ENCODE results near the gene TNFRSF13B.
A peak's percentile ranks its signal among the peaks of the same experiment; 100 is the strongest.

TNFRSF13B gene

DNA sequence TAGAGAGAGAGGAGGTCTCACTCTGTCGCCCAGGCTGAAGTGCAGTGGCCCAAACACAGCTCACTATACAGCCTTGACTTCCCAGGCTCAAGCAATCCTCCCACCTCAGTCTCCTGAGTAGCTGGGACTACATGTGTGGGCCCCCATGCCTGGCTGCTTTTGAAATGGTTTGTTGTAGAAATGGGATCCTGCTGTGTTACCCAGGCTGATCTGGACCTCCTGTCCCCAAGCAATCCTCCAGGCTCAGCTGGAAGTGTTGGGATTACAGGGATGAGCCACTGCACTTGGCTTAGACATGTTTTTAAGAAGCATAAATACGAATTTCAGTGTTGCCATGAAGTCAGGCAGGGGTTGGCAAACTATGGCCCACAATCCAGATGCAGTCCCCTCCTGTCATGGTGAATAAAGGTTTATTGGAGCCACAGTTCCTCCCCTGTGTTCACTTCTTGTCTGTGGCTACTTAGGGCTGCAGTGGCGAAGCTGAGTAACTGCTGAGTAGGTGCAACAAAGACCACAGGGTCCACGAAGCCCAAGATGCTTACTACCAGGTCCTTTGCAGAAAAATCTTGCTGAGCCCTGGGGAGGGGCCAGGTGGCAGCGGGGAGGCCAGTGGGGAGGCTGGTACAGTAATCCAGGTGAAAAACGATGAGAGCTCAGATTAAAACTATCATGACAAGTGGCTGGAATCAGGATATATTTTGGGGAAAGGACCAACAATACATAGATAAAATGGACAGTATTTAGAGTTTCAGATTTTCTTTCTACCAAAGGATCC is 35.2 kb downstream of the TNFRSF13B start:
- no peak for DNase-seq

DNA sequence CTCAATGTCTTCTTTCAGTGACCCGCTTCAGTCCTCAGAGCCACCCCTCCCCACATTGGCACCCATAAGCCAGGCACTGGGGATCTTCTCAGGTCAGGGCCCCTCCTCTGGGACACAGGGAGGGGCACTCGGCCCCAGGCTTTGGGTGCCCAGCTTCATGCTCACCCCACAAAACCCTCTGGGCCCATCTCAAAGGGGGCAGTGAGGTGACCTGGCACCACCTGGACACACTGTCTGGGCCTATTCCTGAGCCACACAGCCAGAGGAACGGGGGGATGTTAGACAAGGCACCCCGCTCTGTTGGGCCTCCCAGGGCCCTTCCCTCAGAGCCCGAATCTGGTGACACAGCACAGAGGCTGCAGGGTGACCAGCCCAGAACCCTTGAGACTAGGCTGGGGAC is 36.1 kb downstream of the TNFRSF13B start:
- DNase-seq: no peak

- DNase-seq: no peak
Observed at GRCh38 chr17:16935241-16935663, 36.7 kb downstream of the TNFRSF13B start.

GRCh38 chr17:16934836-16935235 is 37.1 kb downstream of the TNFRSF13B start:
- no peak for DNase-seq

- DNase-seq: no peak
Observed at GRCh38 chr17:16934133-16934795, 37.7 kb downstream of the TNFRSF13B start.

GRCh38 chr17:16933317-16934132 is 38.4 kb downstream of the TNFRSF13B start:
- no peak for DNase-seq

GRCh38 chr17:16932611-16933010 is 39.3 kb downstream of the TNFRSF13B start:
- DNase-seq: no peak

DNA sequence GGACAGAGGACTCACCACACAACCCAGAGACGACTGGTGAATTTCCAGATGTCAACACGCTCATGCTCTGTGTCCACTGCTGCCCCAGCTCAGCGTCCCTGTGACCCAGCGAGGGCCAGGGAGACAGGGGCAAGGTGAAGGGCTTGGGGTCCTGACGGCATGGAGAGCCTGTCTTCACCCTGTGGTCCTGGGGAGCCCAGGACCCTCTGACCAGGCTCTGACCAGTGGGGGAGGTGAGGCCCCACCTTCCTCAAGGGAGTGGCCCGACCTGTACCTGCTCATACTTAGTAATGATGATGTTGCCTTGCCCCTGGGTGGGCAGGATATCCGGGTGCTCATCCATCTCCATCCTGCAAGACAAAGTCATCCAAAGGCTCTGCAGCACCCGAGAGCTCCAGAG is 39.8 kb downstream of the TNFRSF13B start:
- no peak for DNase-seq

DNA sequence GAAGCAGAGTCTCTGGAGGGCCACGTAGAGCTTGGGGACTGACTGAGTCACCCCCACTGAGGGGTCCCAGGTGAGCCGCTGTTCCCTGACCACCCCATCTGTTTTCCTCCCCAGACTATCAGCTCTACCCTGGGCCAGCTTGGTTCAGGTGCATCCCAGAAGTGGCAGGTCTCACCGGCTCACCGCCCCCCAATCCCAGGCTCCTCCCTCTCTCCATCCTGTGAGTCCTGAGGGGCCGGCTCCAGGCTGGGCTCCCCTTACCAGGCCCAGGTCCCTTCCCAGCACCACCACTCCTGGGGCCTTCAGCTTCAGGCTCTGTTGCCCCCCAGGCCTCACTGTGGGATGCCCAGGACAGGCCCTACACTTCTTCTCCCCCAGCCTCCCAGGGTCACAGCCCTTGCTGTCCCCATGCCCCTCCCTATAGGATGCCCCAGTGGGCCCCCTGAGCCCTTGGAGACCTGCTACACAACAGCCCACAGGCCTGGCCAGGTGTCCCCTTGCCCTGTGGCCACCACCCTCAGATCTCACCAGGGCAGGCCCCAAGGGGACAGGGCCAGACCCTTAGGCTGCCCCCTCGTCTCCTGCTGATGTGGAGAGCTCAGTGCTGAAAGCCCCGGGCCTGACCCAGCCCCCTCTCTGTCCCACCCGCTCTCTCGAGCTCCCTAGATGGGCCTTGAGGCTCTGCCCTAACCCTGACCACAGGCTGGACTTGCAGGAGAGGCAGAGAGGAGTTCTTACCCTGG is 40.4 kb downstream of the TNFRSF13B start:
- no peak for DNase-seq

DNA sequence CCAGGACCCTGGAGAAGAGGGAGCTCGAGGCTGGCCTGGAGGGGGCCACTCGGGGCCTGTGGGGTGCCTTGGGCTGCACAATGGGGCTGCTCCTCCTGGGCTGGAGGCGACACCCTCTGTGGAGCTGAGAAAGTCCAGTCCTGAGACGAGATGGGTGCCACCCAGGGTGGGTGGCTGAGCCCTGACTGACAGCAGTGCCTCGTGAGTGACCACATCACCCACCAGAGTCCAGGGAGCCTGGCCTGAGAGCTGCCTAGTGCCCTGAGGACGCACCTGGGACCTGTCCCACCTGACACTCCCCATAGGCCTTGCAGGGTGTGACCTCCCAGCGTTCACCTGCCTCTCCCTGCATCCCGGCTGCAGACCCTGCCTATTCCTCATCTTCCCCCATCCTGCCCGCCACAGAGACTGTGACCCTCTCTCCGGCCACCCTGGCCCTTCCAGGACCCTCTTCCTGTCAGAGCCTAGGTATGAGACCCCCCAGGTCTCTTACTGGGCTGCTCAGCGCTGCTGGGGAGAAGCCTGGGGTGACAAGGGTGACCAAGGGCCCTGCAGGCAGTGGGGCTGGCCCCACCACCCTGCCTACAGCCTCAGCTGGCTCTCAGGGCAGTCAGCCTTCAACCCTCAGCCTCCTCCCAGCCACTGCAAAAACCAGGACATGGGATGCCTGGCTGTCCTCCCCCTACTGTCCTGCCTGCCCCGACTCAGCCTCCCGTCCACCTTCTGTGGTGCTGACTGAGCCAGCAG is 41.2 kb downstream of the TNFRSF13B start:
- no peak for DNase-seq

GRCh38 chr17:16929757-16930520 is 42.0 kb downstream of the TNFRSF13B start:
- no peak for DNase-seq

DNA sequence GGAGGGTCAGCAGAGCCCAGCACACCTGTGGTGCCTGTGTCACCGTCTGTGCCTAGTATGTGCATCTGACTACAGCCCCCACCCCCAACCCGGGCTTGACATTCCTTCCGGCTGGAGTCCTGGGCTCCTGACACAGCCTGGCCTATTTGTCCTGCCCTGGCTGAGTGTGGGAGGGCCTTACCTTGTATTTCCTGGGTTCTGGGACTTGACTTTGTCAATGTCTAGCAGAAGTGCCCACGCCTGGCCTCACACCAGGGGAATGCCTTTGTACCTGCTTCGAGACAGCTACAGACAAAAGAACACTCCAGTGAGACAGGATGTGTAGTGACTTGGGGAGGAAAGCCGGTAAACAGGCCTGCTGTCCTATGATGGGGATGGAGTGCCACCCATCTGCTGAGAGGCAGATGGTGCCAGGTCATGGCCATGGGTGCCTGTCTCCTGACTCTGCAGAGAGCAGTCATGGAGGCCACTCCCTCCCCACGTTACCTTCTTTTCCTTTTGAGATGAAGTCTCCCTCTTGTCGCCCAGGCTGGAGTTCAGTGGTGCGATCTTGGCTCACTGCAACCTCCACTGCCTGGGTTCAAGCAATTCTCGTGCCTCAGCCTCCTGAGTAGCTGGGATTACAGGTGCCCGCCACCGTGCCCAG is 42.8 kb downstream of the TNFRSF13B start:
- DNase-seq: peak in 3 of 6 experiments; percentile 29 to 56 (median 46)

DNA sequence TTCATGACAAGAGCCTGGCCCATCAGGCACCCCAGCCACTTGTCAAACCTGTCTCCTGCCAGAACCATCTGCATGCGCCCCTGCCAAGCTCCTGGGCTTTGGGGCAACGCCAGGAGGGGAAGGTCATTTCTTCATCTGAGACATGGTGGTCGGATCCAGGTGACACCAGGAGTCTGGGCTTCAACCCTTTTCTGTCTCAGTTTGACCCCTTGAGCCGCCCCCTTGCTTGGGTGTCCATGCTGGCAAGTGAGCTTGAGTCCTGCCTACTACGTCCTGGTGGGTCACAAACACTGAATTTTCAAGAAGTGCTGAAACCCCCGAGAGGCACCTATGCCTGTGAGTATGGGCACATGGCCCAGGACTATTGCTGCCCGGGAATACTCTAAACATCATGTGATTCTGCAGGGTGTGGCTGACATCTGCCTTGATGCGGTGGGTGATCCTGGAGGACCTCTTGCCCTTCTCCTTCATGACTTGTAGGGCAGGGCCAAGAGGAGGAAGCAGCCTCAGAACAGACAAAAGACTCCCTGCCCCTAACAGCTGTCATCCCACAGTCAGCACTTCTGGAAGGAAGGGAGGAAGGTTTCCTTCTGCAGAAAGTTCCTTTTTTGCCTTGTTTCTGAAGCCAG is 43.4 kb downstream of the TNFRSF13B start:
- no peak for DNase-seq

DNA sequence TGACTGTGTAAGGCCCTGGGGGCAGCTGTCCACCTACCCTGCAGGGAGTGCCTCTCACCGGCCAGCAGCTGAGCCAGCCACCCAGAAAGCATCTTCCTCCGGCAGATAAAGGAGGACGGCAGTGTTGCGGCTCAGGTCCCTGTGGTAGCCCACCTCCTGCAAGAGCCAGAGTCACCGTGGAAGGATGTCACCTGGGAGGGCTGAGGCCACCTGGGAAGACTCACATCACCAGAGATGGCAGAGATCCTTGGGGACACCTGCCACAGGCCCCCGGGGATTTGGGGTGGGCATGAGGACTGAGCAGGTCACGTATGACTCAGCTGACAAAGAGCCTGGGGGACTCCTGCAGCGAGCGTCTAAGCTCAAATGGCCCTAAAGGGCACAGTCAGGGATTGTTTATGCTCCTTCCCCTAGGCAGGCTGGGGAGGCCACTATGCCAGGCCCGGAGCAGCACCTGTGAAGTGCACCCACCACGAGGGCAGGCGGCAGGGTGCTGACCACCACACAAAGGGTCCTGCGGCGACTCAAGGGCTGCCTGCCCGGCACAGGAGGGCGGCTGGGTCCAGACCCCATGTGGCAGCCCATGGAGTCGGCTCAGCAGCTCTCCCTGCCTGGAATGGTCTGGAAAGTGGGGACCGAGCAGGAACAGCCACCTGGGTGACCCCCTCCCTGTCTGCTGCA is 44.1 kb downstream of the TNFRSF13B start:
- DNase-seq: no peak

- no peak for DNase-seq
Observed at GRCh38 chr17:16926571-16927451, 45.1 kb downstream of the TNFRSF13B start.

GRCh38 chr17:16926061-16926511 is 45.8 kb downstream of the TNFRSF13B start:
- no peak for DNase-seq

DNA sequence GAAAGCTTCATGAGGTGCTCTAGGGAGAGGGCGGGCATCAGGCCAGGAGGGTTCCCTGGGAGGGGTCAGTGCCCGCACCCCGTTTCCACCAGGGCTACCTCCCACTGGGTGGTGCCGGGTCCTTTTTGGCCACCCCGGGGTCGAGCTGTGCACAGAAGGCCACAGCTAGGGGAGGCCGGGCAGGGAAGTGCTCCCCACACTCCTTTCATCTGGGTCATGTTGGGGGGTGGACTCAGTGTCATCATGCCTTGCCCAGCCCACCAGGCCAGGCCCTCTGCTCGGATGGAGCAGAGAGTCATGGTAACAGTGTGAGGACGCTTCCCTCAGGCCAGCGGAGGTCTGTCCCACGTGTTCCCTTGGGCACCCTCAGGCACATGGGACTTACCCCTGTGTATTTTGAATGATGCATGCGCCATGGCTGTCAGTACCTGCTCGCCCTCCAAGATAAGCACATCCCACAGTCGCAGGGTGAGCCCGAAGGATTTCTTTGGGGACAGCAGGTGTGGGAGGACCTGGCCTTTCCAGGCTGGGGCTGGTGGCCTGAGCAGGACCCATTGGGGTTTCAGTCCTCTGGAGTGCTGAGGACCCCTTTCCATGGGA is 46.4 kb downstream of the TNFRSF13B start:
- DNase-seq: no peak
